ENCODE results near the gene MYPN.

DNA sequence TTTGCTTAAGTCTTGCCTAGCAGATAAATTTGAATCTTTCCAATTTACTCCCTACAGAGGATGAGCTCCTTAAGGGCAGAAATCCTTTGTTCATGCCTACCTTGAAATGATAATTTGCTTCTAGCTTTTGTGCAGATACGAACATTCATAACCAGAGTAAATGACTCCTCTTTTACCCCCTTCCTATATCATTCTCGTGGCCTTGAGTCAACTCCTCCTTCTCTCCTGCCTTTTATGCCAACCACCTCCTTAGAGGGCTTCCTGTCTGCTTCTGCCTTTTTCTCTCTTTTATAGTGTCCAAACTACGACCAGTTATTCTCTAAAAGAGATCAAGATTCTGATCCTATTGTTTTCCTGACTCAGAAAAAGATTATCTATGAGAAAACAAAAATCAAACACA is 36.4 kb downstream of the MYPN start:
- TF ChIP-seq, protein P1, sequence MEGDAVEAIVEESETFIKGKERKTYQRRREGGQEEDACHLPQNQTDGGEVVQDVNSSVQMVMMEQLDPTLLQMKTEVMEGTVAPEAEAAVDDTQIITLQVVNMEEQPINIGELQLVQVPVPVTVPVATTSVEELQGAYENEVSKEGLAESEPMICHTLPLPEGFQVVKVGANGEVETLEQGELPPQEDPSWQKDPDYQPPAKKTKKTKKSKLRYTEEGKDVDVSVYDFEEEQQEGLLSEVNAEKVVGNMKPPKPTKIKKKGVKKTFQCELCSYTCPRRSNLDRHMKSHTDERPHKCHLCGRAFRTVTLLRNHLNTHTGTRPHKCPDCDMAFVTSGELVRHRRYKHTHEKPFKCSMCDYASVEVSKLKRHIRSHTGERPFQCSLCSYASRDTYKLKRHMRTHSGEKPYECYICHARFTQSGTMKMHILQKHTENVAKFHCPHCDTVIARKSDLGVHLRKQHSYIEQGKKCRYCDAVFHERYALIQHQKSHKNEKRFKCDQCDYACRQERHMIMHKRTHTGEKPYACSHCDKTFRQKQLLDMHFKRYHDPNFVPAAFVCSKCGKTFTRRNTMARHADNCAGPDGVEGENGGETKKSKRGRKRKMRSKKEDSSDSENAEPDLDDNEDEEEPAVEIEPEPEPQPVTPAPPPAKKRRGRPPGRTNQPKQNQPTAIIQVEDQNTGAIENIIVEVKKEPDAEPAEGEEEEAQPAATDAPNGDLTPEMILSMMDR (IDR thresholded peaks at IDR 0.05; ENCODE audit: low read depth, low read length), result no peak
- TF ChIP-seq MYC (IDR thresholded peaks at IDR 0.05; ENCODE audit: low read depth, low read length), result no peak
